H1 (cell line): ENCODE data around the gene OSCP1. TPM values are rescaled to one million over a fixed set of nuclear protein-coding genes. Genes with fewer than 3 reads are reported as not detected.

Experiments used
- CTCF ChIA-PET: fragments of 300-600 bp; sonication (Branson Sonifier 250); formaldehyde crosslinking; loops from one replicate; lab custom pipeline; 2021; ENCODE audit not compliant: partially characterized antibody; lab: Charles Lee
- POLR2A ChIA-PET: fragments of 300-600 bp; sonication (Branson Sonifier 250); formaldehyde crosslinking; loops from one replicate; lab custom pipeline; 2021; ENCODE audit warnings: inconsistent platforms; ENCODE audit not compliant: partially characterized antibody; lab: Charles Lee
- DNase-seq, 2 experiments: peaks; one replicate each; pipeline versions ENCODE4 v3.0.0 to v3.0.0-alpha.2; 2010 to 2022; ENCODE audit warnings: low spot score in 2 of 2, low read depth in 1 of 2, mixed read lengths in 1 of 2
- FAIRE-seq: peaks from 2 replicates; lab custom pipeline; 2011; peaks lifted over from hg19 to GRCh38; lab: Jason Lieb, UNC
- H2AFZ ChIP-seq: 2 replicates; pipeline ENCODE4 v1.8.1; 2012; ENCODE audit warnings: low read length, inconsistent platforms
- H2AK5ac ChIP-seq: 2 replicates; pipeline ENCODE4 v1.6.1; 2013; ENCODE audit warnings: low read depth, low read length
- H2BK120ac ChIP-seq: replicated peaks from 2 replicates; pipeline ENCODE3; 2013; ENCODE audit warnings: low read depth, low read length, inconsistent platforms
- H2BK12ac ChIP-seq: 2 replicates; pipeline ENCODE4 v1.6.1; 2013; ENCODE audit warnings: low read depth, low read length
- H2BK15ac ChIP-seq: 2 replicates; pipeline ENCODE4 v1.6.1; 2013; ENCODE audit warnings: low read length
- H2BK20ac ChIP-seq: 2 replicates; pipeline ENCODE4 v1.6.1; 2013; ENCODE audit warnings: low read length
- H2BK5ac ChIP-seq: 2 replicates; pipeline ENCODE4 v1.6.1; 2013; ENCODE audit warnings: low read depth, low read length
- H3K14ac ChIP-seq: 2 replicates; pipeline ENCODE4 v1.6.1; 2013; ENCODE audit warnings: inconsistent platforms; ENCODE audit not compliant: insufficient read length
- H3K18ac ChIP-seq: 2 replicates; pipeline ENCODE4 v1.6.1; 2013; ENCODE audit warnings: low read length; ENCODE audit errors: extremely low read depth
- H3K23ac ChIP-seq: 2 replicates; pipeline ENCODE4 v1.6.1; 2013; ENCODE audit warnings: inconsistent platforms; ENCODE audit not compliant: insufficient read length
- H3K23me2 ChIP-seq: 2 replicates; pipeline ENCODE4 v1.6.1; 2013; ENCODE audit warnings: low read depth, low read length
- H3K27ac ChIP-seq: 2 replicates; pipeline ENCODE4 v1.6.1; 2011; ENCODE audit warnings: low read depth, low read length, inconsistent platforms
- H3K27me3 ChIP-seq, 4 experiments: replicated peaks in 1 of 4; 1 replicate in 1 of 4; 2 replicates in 3 of 4; pipeline versions ENCODE4 v1.6.1 to v1.8.1; 2011 to 2013; ENCODE audit warnings: low read length in 3 of 4, mild to moderate bottlenecking in 3 of 4, inconsistent platforms in 2 of 4, mixed read lengths in 2 of 4, moderate library complexity in 1 of 4; ENCODE audit not compliant: control insufficient read depth in 3 of 4, insufficient read depth in 3 of 4; ENCODE audit errors: extremely low read depth in 1 of 4
- H3K36me3 ChIP-seq, 4 experiments: 2 replicates each; pipeline versions ENCODE4 v1.6.1 to v1.8.1; 2011 to 2013; ENCODE audit warnings: mild to moderate bottlenecking in 4 of 4, low read length in 3 of 4, moderate library complexity in 2 of 4, control low read depth in 1 of 4, inconsistent platforms in 1 of 4; ENCODE audit not compliant: insufficient read depth in 4 of 4, control insufficient read depth in 2 of 4
- H3K4ac ChIP-seq: replicated peaks from 2 replicates; pipeline ENCODE3; 2013; ENCODE audit warnings: low read length, low read depth, mixed read lengths, inconsistent platforms; ENCODE audit not compliant: insufficient read length
- H3K4me1 ChIP-seq, 4 experiments: replicated peaks in 1 of 4; 1 replicate in 1 of 4; 2 replicates in 3 of 4; pipeline versions ENCODE4 v1.6.1 to v1.8.1; 2011 to 2013; ENCODE audit warnings: low read length in 3 of 4, inconsistent platforms in 2 of 4, mixed read lengths in 1 of 4; ENCODE audit not compliant: insufficient read depth in 4 of 4, control insufficient read depth in 3 of 4
- H3K4me2 ChIP-seq, 2 experiments: 2 replicates each; pipeline versions ENCODE4 v1.6.1 to v1.8.1; 2011 to 2013; ENCODE audit warnings: low read depth in 2 of 2, low read length in 2 of 2, control low read depth in 1 of 2, inconsistent platforms in 1 of 2, mild to moderate bottlenecking in 1 of 2; ENCODE audit not compliant: insufficient read depth in 1 of 2
- H3K4me3 ChIP-seq, 4 experiments: fragments of 200-600, 300-600 bp in 1 of 4; sonication (generic), shearing (Covaris generic), sonication (Bioruptor Twin) in 1 of 4; 2 replicates each; pipeline versions ENCODE4 v1.5.1 to v1.8.1; 2011 to 2016; ENCODE audit warnings: low read length in 4 of 4, low read depth in 3 of 4, control low read depth in 2 of 4, inconsistent platforms in 2 of 4, mild to moderate bottlenecking in 2 of 4, mixed read lengths in 1 of 4, moderate library complexity in 1 of 4; ENCODE audit not compliant: insufficient read depth in 2 of 4; ENCODE audit errors: extremely low read depth in 1 of 4
- H3K56ac ChIP-seq: replicated peaks from 2 replicates; pipeline ENCODE3; 2013; ENCODE audit warnings: low read depth, mild to moderate bottlenecking, mixed read lengths, low read length, inconsistent platforms; ENCODE audit not compliant: insufficient read length
- H3K79me1 ChIP-seq: 2 replicates; pipeline ENCODE4 v1.6.1; 2013; ENCODE audit warnings: low read depth, low read length, control low read depth
- H3K79me2 ChIP-seq, 2 experiments: 2 replicates each; pipeline versions ENCODE4 v1.6.1 to v1.8.1; 2012 to 2013; ENCODE audit warnings: low read length in 2 of 2, mild to moderate bottlenecking in 2 of 2, inconsistent platforms in 1 of 2; ENCODE audit not compliant: insufficient read depth in 2 of 2, control insufficient read depth in 1 of 2
- H3K9ac ChIP-seq, 4 experiments: replicated peaks in 1 of 4; 1 replicate in 1 of 4; 2 replicates in 3 of 4; pipeline versions ENCODE4 v1.6.1 to v1.8.1; 2011 to 2013; ENCODE audit warnings: low read depth in 3 of 4, low read length in 3 of 4, control low read depth in 2 of 4, mild to moderate bottlenecking in 2 of 4, moderate library complexity in 2 of 4, inconsistent platforms in 1 of 4; ENCODE audit errors: extremely low read depth in 1 of 4
- H3K9me3 ChIP-seq, 2 experiments: 2 replicates each; pipeline versions ENCODE4 v1.6.1 to v1.8.1; 2012 to 2013; ENCODE audit warnings: mild to moderate bottlenecking in 2 of 2, moderate library complexity in 2 of 2, control low read depth in 1 of 2, inconsistent platforms in 1 of 2, low read depth in 1 of 2, low read length in 1 of 2, mixed read lengths in 1 of 2; ENCODE audit not compliant: insufficient read depth in 2 of 2
- H4K20me1 ChIP-seq, 2 experiments: replicated peaks in 1 of 2; 2 replicates each; pipeline versions ENCODE3 to v1.8.1; 2011 to 2013; ENCODE audit warnings: inconsistent platforms in 2 of 2, low read length in 2 of 2, mild to moderate bottlenecking in 1 of 2; ENCODE audit not compliant: insufficient read depth in 2 of 2, control insufficient read depth in 1 of 2
- H4K5ac ChIP-seq: 2 replicates; pipeline ENCODE4 v1.6.1; 2013; ENCODE audit warnings: low read length, low read depth, mixed read lengths, inconsistent platforms; ENCODE audit not compliant: insufficient read length
- H4K8ac ChIP-seq: 2 replicates; pipeline ENCODE4 v1.8.0; 2013; ENCODE audit warnings: mild to moderate bottlenecking, moderate library complexity, low read length, inconsistent platforms; ENCODE audit not compliant: insufficient read depth; ENCODE audit errors: extremely low read depth
- H4K91ac ChIP-seq: replicated peaks from 2 replicates; pipeline ENCODE3; 2013; ENCODE audit warnings: low read length, mixed read lengths, inconsistent platforms; ENCODE audit not compliant: insufficient read length
- ATF2 ChIP-seq: IDR thresholded peaks from 2 replicates; pipeline ENCODE4 v1.6.1; 2012; ENCODE audit warnings: low read length, inconsistent platforms
- KDM5A ChIP-seq: fragments of 200-600 bp; IDR thresholded peaks from 2 replicates; pipeline ENCODE4 v1.7.1; 2012; ENCODE audit warnings: mild to moderate bottlenecking, low read length, inconsistent platforms, mixed read lengths
- NANOG ChIP-seq: IDR thresholded peaks from 2 replicates; pipeline ENCODE4 v1.6.1; 2011; ENCODE audit warnings: low read length, low read depth, mild to moderate bottlenecking, inconsistent platforms; ENCODE audit not compliant: insufficient read depth, poor library complexity, severe bottlenecking
- PHF8 ChIP-seq: fragments of 200-600 bp; sonication (generic); conservative IDR thresholded peaks from 2 replicates; pipeline ENCODE4 v1.7.1; 2012; ENCODE audit warnings: low read depth, mild to moderate bottlenecking, inconsistent platforms, low read length, moderate library complexity
- RBBP5 ChIP-seq: IDR thresholded peaks from 2 replicates; pipeline ENCODE4 v1.7.1; 2012; ENCODE audit warnings: low read depth, mild to moderate bottlenecking, inconsistent platforms, low read length, moderate library complexity, borderline replicate concordance
- SIX5 ChIP-seq: IDR thresholded peaks from 2 replicates; pipeline ENCODE4 v1.6.1; 2011; ENCODE audit warnings: mild to moderate bottlenecking, low read depth, low read length
- SP1 ChIP-seq: IDR thresholded peaks from 2 replicates; pipeline ENCODE4 v1.6.1; 2011; ENCODE audit warnings: low read depth, low read length
- SUZ12 ChIP-seq: fragments of 200-600 bp; sonication (generic); IDR thresholded peaks from 2 replicates; pipeline ENCODE4 v1.6.1; 2012; ENCODE audit warnings: mild to moderate bottlenecking, inconsistent platforms, low read length, moderate library complexity, mixed read lengths
- WGBS, 2 experiments: shearing (Covaris generic) in 1 of 2; methylation state at CpG; one replicate each; pipeline versions ENCODE4 v1.1.6 to v1.1.7; 2013 to 2015; ENCODE audit warnings: low lambda C conversion rate in 2 of 2, mixed read lengths in 2 of 2, inconsistent platforms in 1 of 2, low coverage in 1 of 2, missing lambda C conversion rate in 1 of 2; ENCODE audit not compliant: insufficient replicate concordance in 2 of 2, insufficient coverage in 1 of 2, insufficient read length in 1 of 2; ENCODE audit errors: extremely low coverage in 1 of 2, missing lambda C conversion rate in 1 of 2; 5-methylcytosine and 5-hydroxymethylcytosine counted together
- polyA plus RNA-seq, 7 experiments: library from polyadenylated mRNA; depleted of rRNA in 3 of 7; stranded (reverse) in 5 of 7; unstranded in 2 of 7; fragments of >200 nt in 5 of 7; fragments of 200-250 nt in 2 of 7; gene quantifications; 1 replicate in 5 of 7; 2 replicates in 1 of 7; 4 replicates in 1 of 7; pipeline versions ENCODE4 v1.2.1 to v1.2.3, GENCODE V29; 2011 to 2013; ENCODE audit warnings: missing spikeins in 2 of 7, mixed read lengths in 2 of 7
- total RNA-seq: library from RNA; stranded (reverse); fragmentation: NEBNext Ultra II Directional; extraction: Animal tissue kit (Norgen Biotek cat#: 25700); gene quantifications from 2 replicates; pipeline ENCODE4 v1.2.1, GENCODE V29; 2021

The OSCP1 gene
- total and polyA plus RNA-seq, 2 of the 8 experiments (the other 6 are each of a cell fraction or from before 2014, with no cell fraction given) = 1.8 to 3.3 TPM

- Histone ChIP-seq H2BK120ac (peak overlapping the region; percentile 56), H3K18ac (peak overlapping the region; percentile 92; the same call in 1 of the 2 replicates), H4K91ac (peak overlapping the region; percentile 87), H2AFZ (no peak overlapping the region), H3K27ac (peak overlapping the region; percentile 94), H3K4ac (peak overlapping the region; percentile 44), H3K56ac (no peak overlapping the region), H3K23ac (no peak overlapping the region), H2AK5ac (peak overlapping the region; percentile 95; the same call in 1 of the 2 replicates), H3K27me3 (no peaks in the 10 kb centered on the region), H2BK20ac (no peak overlapping the region), H3K23me2 (peaks cover 9% of the 10 kb centered on the region; the same call in 1 of the 2 replicates), H2BK15ac (no peak overlapping the region), H2BK5ac (peak overlapping the region; percentile 97), H3K9me3 (no peaks in the 10 kb centered on the region), H3K79me1 (0 out of 2 replicates have a peak, but pooled peaks cover 2% of the 10 kb centered on the region), H3K4me1 (peaks cover 6 to 17% (median 10%) of the 10 kb centered on the region in 4 experiments; a peak in 6 of 7 replicates), H3K14ac (no peak overlapping the region), H3K36me3 (peaks cover 3 to 9% (median 6%) of the 10 kb centered on the region in 4 experiments; a peak in 6 of 8 replicates), H3K79me2 (peaks cover 2 to 25% of the 10 kb centered on the region in 2 experiments; a peak in 3 of 4 replicates), H4K5ac (peak overlapping the region; percentile 74), H3K9ac (peak overlapping the region in 3 of 4 experiments; percentile 85 to 92 (median 88); a peak in 5 of 7 replicates), H3K4me2 (peak overlapping the region; percentile 83 to 87), H4K20me1 (peaks cover 2 to 11% of the 10 kb centered on the region in 2 experiments), H2BK12ac (peak overlapping the region; percentile 99), H4K8ac (peak overlapping the region; percentile 81; the same call in 1 of the 2 replicates), H3K4me3 (peak overlapping the region in 2 of 4 experiments; percentile 55 to 73; a peak in 4 of 8 replicates)
- POLR2A ChIA-PET = interaction anchor here (0.7 to 3.6 kb wide), 28 partner anchors 19 to 241 kb away, joined by 3 to 40 read pairs (median 7); partner anchors contain the start of genes EVA1B, MRPS15, SH3D21 and THRAP3
- CTCF ChIA-PET = interaction anchor here (0.5 to 3.9 kb wide), 10 partner anchors 9 to 601 kb away, joined by 3 to 40 read pairs (median 6); partner anchors contain the start of gene LSM10
- no peak for FAIRE-seq
- WGBS, 2 experiments = 85% methylated on average over 10 of the region's 10 CpGs; no CpG with 5 or more reads in 1 of the 2 experiments
- DNase-seq = no peak
- no peak for TF ChIP-seq SUZ12
- TF ChIP-seq KDM5A = no peak
- no peak for TF ChIP-seq NANOG
- no peak for TF ChIP-seq PHF8
- no peak for TF ChIP-seq SP1
- no peak for TF ChIP-seq SIX5
- TF ChIP-seq RBBP5 = no peak
- TF ChIP-seq ATF2 = no peak
Measured at GRCh38 chr1:36387141-36387949, 62.9 kb downstream of the OSCP1 start.
